K562 (cell line): ENCODE data around the gene LIPH. TPM values are rescaled to one million over a fixed set of nuclear protein-coding genes. Genes with fewer than 3 reads are reported as not detected.

Source experiments
- CAMTA2 ChIP-seq: fragments of 250-450 bp; sonication (Bioruptor Pico); conservative IDR thresholded peaks from 2 replicates; pipeline ENCODE4 v1.5.1; 2022
- EGR1 ChIP-seq: fragments of 450-650 bp; conservative IDR thresholded peaks from 2 replicates; pipeline ENCODE4 v1.6.1; 2017; ENCODE audit warnings: mild to moderate bottlenecking
- GABPA ChIP-seq: fragments of 200-800 bp; sonication (Bioruptor generic); conservative IDR thresholded peaks from 2 replicates; pipeline ENCODE4 v1.6.1; 2016; ENCODE audit warnings: low read depth, missing genetic modification characterization, missing compliant biosample characterization
- HNRNPUL1 ChIP-seq: fragments of 200-400 bp; formaldehyde crosslinking; IDR thresholded peaks from 2 replicates; pipeline ENCODE4 v1.6.1; 2017; ENCODE audit warnings: low read length
- KLF16 ChIP-seq: IDR thresholded peaks from 2 replicates; pipeline ENCODE4 v1.6.1; 2016; ENCODE audit warnings: antibody characterized with exemption
- L3MBTL2 ChIP-seq: fragments of 450-650 bp; IDR thresholded peaks from 2 replicates; pipeline ENCODE4 v1.6.1; 2016; ENCODE audit warnings: mild to moderate bottlenecking, moderate library complexity
- MXI1 ChIP-seq: IDR thresholded peaks from 2 replicates; pipeline ENCODE4 v1.6.1; 2011; ENCODE audit warnings: low read depth, mild to moderate bottlenecking, improper control_type of control experiment, low read length
- NCOA2 ChIP-seq, 2 experiments: fragments of 450-650 bp; IDR thresholded peaks; 2 replicates each; pipeline ENCODE4 v1.6.1; 2018; ENCODE audit warnings: mild to moderate bottlenecking in 2 of 2, moderate library complexity in 1 of 2; ENCODE audit not compliant: partially characterized antibody in 2 of 2
- NCOA4 ChIP-seq: fragments of 450-650 bp; IDR thresholded peaks from 2 replicates; pipeline ENCODE4 v1.6.1; 2018; ENCODE audit warnings: mild to moderate bottlenecking; ENCODE audit not compliant: partially characterized antibody
- NR1H2 ChIP-seq: sonication (generic); formaldehyde crosslinking; IDR thresholded peaks from 2 replicates; pipeline ENCODE4 v1.4.0; 2020; ENCODE audit warnings: mild to moderate bottlenecking, missing genetic modification reagents
- PCBP1 ChIP-seq: fragments of 200-400 bp; formaldehyde crosslinking; IDR thresholded peaks from 2 replicates; pipeline ENCODE4 v1.6.1; 2018; ENCODE audit warnings: mild to moderate bottlenecking, low read depth, low read length; ENCODE audit not compliant: poor library complexity, severe bottlenecking
- PHB2 ChIP-seq: fragments of 450-650 bp; IDR thresholded peaks from 2 replicates; pipeline ENCODE4 v1.6.1; 2017; ENCODE audit warnings: low read depth
- POLR3A ChIP-seq: IDR thresholded peaks from 2 replicates; pipeline ENCODE4 v1.6.1; 2011; ENCODE audit warnings: borderline replicate concordance, mild to moderate bottlenecking, moderate library complexity; ENCODE audit not compliant: insufficient read length, insufficient read depth; ENCODE audit errors: extremely low read depth
- PRPF4 ChIP-seq: fragments of 200-400 bp; formaldehyde crosslinking; IDR thresholded peaks from one replicate; pipeline ENCODE4 v1.6.1; 2017; ENCODE audit warnings: low read length, low read depth, mild to moderate bottlenecking; ENCODE audit not compliant: insufficient read depth, poor library complexity, severe bottlenecking
- SMAD1 ChIP-seq: fragments of 150-350 bp; IDR thresholded peaks from 2 replicates; pipeline ENCODE4 v1.6.1; 2014; ENCODE audit warnings: low read length, low read depth; ENCODE audit not compliant: partially characterized antibody
- TEAD2 ChIP-seq: fragments of 450-650 bp; IDR thresholded peaks from 2 replicates; pipeline ENCODE4 v1.6.1; 2016; ENCODE audit warnings: missing genetic modification characterization, control low read depth, missing compliant biosample characterization
- XRCC3 ChIP-seq: fragments of 450-650 bp; IDR thresholded peaks from 2 replicates; pipeline ENCODE4 v1.6.1; 2017; ENCODE audit warnings: mild to moderate bottlenecking, moderate library complexity
- ZNF75A ChIP-seq: fragments of 450-650 bp; formaldehyde crosslinking; IDR thresholded peaks from 2 replicates; pipeline ENCODE4 v1.4.0; 2020; ENCODE audit warnings: mild to moderate bottlenecking
- ZNF780A ChIP-seq: fragments of 250-450 bp; sonication (Bioruptor Pico); IDR thresholded peaks from 2 replicates; pipeline ENCODE4 v1.5.0; 2021; ENCODE audit warnings: mild to moderate bottlenecking
- polyA plus RNA-seq, 8 experiments: library from polyadenylated mRNA; depleted of rRNA in 4 of 8; stranded (reverse) in 5 of 8; unstranded in 3 of 8; fragments of >200 nt; fragmentation: Nextera tagmentation in 2 of 8; fragmentation: Illumina TruSeq in 1 of 8; extraction: Ambion mirVana in 2 of 8; extraction: Trizol in 1 of 8; gene quantifications; 2 replicates each; pipeline versions ENCODE4 v1.2.1 to v1.2.3, GENCODE V29; 2011 to 2014; ENCODE audit warnings: inconsistent platforms in 1 of 8, missing spikeins in 1 of 8
- total RNA-seq, 7 experiments: library from RNA; depleted of rRNA in 6 of 7; stranded (reverse); fragments of >200 nt in 6 of 7; fragmentation: Illumina TruSeq in 2 of 7; extraction: Trizol in 2 of 7; gene quantifications; 2 replicates each; pipeline versions ENCODE4 v1.2.1 to v1.2.3, GENCODE V29; 2011 to 2021; ENCODE audit warnings: low replicate concordance in 1 of 7
- TF ChIP-seq, protein P1 (sequence below): fragments of 450-650 bp; formaldehyde crosslinking; IDR thresholded peaks from 2 replicates; pipeline ENCODE4 v1.4.0; 2022; ENCODE audit warnings: missing genetic modification characterization
- TF ChIP-seq, protein P2 (sequence below): fragments of 250-450 bp; sonication (Bioruptor Pico); IDR thresholded peaks from 2 replicates; pipeline ENCODE4 v1.8.0; 2021; ENCODE audit warnings: mild to moderate bottlenecking, moderate library complexity
- TF ChIP-seq, protein P3 (sequence below): sonication (generic); formaldehyde crosslinking; IDR thresholded peaks from 2 replicates; pipeline ENCODE4 v1.8.0; 2022; ENCODE audit warnings: missing genetic modification reagents, mild to moderate bottlenecking, borderline replicate concordance

LIPH gene
- total and polyA plus RNA-seq, 9 of the 15 experiments (the other 6 are each of a cell fraction or from before 2014, with no cell fraction given) = 0.73 to 1.8 (median 1.3) TPM

DNA sequence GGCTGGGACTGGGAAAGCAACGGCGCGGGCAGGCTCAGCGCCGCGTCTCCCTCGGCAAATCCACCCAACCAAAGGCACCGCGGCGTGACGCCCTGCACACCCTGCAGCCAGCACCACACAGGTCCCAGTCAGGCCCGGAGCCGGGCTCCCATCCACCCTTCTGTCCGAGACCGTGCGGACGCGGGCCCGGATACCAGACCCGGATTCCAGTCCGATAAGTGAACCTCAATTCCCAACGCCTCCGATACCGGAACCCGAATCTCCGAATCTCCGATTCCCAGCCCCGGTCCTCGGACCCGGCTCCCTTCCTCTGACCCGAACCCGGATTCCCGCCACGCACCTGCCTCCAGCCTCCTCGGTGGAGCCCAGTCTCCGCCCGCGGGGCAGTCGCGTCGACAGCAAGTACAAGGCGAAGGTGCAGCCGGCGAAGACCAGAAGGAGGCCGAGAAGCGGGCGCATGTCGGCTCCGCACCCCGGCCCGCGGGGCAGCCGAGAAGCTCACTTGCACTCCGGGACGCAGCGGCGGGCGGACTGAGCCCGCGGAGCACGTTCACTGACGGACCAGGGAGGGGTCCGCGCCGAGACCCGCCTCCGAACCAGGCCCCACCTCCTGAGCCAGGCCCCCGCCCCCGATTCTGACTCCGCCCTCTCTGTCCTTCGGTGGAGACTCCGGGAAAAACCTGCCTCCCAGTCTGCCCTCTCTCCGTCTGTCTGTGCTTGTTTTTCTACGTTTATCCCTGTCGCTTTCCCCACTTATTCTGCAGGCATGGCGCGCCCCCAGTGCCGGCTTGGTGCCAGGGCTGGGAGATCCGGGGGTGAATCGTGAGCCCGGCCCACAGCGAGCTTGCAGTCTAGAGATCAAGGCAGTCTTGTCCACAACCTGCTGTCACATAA lies 53.6 kb downstream of the LIPH start, which contains the start of gene TMEM41A (continued):
- peak; percentile 93 for TF ChIP-seq GABPA (tag)
- TF ChIP-seq L3MBTL2 = peak; percentile 80
- peak; percentile 35 for TF ChIP-seq EGR1
- no peak for TF ChIP-seq CAMTA2 (CRISPR knock-in tag)
- no peak for TF ChIP-seq TEAD2 (tag)
- TF ChIP-seq, protein P1, sequence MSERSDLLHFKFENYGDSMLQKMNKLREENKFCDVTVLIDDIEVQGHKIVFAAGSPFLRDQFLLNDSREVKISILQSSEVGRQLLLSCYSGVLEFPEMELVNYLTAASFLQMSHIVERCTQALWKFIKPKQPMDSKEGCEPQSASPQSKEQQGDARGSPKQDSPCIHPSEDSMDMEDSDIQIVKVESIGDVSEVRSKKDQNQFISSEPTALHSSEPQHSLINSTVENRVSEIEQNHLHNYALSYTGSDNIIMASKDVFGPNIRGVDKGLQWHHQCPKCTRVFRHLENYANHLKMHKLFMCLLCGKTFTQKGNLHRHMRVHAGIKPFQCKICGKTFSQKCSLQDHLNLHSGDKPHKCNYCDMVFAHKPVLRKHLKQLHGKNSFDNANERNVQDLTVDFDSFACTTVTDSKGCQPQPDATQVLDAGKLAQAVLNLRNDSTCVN (CRISPR knock-in tag) = no peak
- TF ChIP-seq NR1H2 = peak; percentile 72; the same call in 1 of the 2 replicates
- no peak for TF ChIP-seq PHB2
- TF ChIP-seq HNRNPUL1 = no peak
- TF ChIP-seq, protein P2, sequence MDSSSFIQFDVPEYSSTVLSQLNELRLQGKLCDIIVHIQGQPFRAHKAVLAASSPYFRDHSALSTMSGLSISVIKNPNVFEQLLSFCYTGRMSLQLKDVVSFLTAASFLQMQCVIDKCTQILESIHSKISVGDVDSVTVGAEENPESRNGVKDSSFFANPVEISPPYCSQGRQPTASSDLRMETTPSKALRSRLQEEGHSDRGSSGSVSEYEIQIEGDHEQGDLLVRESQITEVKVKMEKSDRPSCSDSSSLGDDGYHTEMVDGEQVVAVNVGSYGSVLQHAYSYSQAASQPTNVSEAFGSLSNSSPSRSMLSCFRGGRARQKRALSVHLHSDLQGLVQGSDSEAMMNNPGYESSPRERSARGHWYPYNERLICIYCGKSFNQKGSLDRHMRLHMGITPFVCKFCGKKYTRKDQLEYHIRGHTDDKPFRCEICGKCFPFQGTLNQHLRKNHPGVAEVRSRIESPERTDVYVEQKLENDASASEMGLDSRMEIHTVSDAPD = no peak
- no peak; the same call in 1 of the 2 replicates for TF ChIP-seq XRCC3
- 0 out of 2 replicates have a peak, but pooled peaks have one; percentile 22 for TF ChIP-seq KLF16
- no peak for TF ChIP-seq NCOA2 (IDR thresholded peaks at IDR 0.05; ENCODE audit: partially characterized antibody in 2 of 2)
- TF ChIP-seq, protein P3, sequence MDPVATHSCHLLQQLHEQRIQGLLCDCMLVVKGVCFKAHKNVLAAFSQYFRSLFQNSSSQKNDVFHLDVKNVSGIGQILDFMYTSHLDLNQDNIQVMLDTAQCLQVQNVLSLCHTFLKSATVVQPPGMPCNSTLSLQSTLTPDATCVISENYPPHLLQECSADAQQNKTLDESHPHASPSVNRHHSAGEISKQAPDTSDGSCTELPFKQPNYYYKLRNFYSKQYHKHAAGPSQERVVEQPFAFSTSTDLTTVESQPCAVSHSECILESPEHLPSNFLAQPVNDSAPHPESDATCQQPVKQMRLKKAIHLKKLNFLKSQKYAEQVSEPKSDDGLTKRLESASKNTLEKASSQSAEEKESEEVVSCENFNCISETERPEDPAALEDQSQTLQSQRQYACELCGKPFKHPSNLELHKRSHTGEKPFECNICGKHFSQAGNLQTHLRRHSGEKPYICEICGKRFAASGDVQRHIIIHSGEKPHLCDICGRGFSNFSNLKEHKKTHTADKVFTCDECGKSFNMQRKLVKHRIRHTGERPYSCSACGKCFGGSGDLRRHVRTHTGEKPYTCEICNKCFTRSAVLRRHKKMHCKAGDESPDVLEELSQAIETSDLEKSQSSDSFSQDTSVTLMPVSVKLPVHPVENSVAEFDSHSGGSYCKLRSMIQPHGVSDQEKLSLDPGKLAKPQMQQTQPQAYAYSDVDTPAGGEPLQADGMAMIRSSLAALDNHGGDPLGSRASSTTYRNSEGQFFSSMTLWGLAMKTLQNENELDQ (CRISPR knock-in tag) = peak; percentile 43; the same call in 1 of the 2 replicates
- TF ChIP-seq POLR3A = no peak
- TF ChIP-seq PRPF4 = peak; percentile 67
- TF ChIP-seq PCBP1 = peak; percentile 71
- no peak for TF ChIP-seq MXI1
- no peak for TF ChIP-seq NCOA4
- no peak for TF ChIP-seq ZNF75A
- TF ChIP-seq ZNF780A = no peak
- TF ChIP-seq SMAD1 = peak; percentile 76
